Right lobe of liver (tissue), 4 donors: ENCODE data around the gene AP1M2.

Experiments
- CTCF ChIP-seq, 4 donors: fragments of 200-600 bp in 3 of 4; fragments of 450-650 bp in 1 of 4; IDR thresholded peaks; one replicate each; pipeline versions ENCODE4 v1.5.1 to v1.8.0; 2016 to 2022; ENCODE audit warnings: antibody characterized with exemption in 4 of 4, mild to moderate bottlenecking in 2 of 4
- POLR2A ChIP-seq: fragments of 450-650 bp; IDR thresholded peaks from one replicate; pipeline ENCODE4 v1.6.1; 2017; ENCODE audit warnings: antibody characterized with exemption, mild to moderate bottlenecking
- donor health status: DM: no; HTN: no; CAD: no.
- donor health status: DM: no; HTN: no; CAD: no.
- donor health status: DM: no; HTN: yes; CAD: no.

- TF ChIP-seq CTCF (IDR thresholded peaks at IDR 0.05) (no peak), POLR2A (no peak)
These were observed 24.5 kb downstream of the AP1M2 start for GRCh38 chr19:10562609-10563008.
